Retinal pigment epithelial cell (primary cell): ENCODE data around the gene SPATA45.

Experiments used
- DNase-seq: peaks from one replicate; pipeline ENCODE4 v3.0.0-alpha.2; 2010; ENCODE audit warnings: low read depth
- H3K4me3 ChIP-seq: 2 replicates; pipeline ENCODE4 v1.5.1; 2011; ENCODE audit warnings: mild to moderate bottlenecking, low read length, control low read depth, moderate library complexity
- TF ChIP-seq, protein P1 (sequence below): conservative IDR thresholded peaks from 2 replicates; pipeline ENCODE4 v1.5.1; 2011; ENCODE audit warnings: low read depth, low read length, control low read depth, inconsistent platforms

Gene SPATA45

DNA sequence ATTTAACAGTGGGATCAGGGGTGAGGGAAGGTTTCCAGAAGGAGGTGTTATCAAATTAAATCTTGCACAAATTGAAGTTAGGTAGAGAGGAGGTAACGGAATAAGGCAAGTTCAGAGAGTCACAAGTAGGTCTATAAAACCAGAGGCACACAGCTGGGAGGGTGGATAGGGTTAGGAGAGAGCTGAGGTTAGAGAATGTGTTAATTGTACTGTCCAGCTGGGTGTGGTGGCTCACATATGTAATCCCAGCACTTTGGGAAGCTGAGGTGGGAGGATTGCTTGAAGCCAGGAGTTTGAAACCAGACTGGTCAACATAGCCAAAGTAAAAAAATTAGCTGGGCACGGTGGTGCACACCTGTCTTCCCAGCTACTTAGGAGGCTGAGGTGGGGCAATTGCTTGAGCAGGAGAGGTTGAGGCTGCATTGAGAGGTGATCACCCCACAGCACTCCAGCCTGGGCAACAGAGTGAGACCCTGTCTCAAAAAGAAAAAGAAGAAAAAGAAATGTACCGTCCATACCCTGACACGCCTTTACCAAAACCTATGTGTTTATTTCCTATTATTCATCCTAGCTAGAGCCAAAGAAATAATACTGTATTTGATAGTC is 20.2 kb downstream of the SPATA45 start:
- H3K4me3 ChIP-seq, result no peak overlapping the region
- DNase-seq, result no peak
- TF ChIP-seq, protein P1, sequence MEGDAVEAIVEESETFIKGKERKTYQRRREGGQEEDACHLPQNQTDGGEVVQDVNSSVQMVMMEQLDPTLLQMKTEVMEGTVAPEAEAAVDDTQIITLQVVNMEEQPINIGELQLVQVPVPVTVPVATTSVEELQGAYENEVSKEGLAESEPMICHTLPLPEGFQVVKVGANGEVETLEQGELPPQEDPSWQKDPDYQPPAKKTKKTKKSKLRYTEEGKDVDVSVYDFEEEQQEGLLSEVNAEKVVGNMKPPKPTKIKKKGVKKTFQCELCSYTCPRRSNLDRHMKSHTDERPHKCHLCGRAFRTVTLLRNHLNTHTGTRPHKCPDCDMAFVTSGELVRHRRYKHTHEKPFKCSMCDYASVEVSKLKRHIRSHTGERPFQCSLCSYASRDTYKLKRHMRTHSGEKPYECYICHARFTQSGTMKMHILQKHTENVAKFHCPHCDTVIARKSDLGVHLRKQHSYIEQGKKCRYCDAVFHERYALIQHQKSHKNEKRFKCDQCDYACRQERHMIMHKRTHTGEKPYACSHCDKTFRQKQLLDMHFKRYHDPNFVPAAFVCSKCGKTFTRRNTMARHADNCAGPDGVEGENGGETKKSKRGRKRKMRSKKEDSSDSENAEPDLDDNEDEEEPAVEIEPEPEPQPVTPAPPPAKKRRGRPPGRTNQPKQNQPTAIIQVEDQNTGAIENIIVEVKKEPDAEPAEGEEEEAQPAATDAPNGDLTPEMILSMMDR, result no peak

DNA sequence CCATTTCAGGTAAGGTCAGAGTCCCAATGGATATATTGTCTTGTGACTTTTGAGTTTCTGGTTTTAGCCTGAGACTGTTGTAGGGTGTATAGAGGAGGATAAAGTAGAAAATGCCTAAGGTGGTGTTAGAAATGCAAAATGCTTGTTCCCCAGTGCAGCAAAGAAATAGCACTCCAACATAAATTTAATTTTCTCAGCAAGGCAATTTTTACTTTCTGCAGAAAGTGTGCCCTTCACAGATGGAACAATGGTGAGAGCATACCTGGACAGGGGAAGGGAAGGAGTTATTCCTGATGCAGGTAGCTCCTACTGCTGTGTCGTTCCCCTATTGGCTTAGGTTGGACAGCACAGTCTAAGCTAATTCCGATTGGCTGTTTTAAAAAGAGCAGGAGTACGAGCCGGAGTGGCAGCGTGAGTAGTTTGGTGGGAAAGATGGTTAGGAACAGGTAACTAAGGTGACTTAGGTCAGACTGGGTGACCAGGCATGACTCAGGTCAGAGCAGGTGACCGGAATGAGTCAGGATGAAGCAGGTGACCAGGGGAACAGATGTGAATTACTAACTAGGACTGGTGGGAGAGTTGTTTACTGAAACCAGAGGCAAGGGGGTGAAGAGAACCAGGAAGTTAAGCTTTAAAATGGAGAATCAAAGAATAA is 21.5 kb downstream of the SPATA45 start:
- TF ChIP-seq, protein P1, result no peak
- H3K4me3 ChIP-seq, result no peak overlapping the region
- DNase-seq, result no peak

DNA sequence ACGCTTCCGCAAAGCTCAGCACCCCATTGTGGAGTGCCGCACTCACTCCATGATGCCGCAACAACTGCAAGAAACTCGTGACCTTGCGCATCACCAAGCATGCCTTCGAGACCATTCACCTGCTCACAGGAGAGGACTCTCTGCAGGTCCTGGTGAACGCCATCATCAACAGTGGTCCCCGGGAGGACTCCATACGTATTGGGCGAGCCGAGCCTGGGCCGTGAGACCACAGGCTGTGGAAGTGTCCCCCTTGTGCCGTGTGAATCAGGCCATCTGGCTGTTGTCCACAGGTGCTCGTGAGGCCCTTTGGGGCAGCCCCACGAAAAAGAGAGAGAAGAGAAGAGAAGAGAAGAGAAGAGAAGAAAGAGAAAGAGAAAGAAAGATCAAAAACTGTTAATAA is 23.2 kb downstream of the SPATA45 start:
- no peak for DNase-seq
- TF ChIP-seq, protein P1, result no peak
- no peak overlapping the region for H3K4me3 ChIP-seq

DNA sequence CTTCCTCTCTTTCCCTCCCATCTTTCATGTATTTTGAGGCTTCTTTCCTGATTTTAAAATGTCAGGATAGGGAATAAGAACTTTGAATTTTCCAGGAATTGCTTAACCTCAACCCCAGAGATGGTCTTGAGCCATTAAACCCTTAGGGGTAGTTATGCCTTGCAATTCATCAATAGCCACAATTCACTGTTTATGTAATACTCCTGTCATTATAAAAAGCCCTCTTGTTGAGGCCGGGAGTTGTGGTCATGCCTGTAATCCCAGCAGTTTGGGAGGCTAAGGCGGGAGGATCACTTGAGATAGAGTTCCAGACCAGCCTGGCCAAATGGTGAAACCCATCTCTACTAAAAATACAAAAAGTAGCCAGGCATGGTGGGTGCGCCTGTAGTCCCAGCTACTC is 24.5 kb downstream of the SPATA45 start:
- DNase-seq, result no peak
- TF ChIP-seq, protein P1, result no peak

DNA sequence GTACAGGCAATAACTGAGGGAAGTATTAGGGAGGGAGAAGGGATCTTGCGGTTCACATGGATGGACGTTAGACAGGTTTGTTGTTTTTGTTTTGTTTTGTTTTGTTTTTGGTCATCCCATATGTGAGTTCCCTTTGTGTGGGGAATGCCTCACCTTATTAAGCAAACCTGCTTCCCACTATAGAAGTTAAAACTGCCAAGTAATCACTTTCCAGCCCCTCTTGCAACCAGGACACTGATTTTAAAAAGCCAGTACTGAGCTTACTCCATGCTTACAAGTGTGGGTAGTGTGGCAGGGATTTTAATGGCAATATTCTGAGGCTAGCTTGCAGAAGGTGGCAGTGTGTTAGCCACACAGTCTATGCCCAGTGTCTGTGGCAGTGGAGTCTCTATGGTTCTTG is 26.5 kb downstream of the SPATA45 start:
- no peak overlapping the region for H3K4me3 ChIP-seq
- TF ChIP-seq, protein P1, result no peak
- DNase-seq, result no peak

More for the DNA sequence above, 24.5 kb downstream of the SPATA45 start:
- H3K4me3 ChIP-seq, result no peak overlapping the region

DNA sequence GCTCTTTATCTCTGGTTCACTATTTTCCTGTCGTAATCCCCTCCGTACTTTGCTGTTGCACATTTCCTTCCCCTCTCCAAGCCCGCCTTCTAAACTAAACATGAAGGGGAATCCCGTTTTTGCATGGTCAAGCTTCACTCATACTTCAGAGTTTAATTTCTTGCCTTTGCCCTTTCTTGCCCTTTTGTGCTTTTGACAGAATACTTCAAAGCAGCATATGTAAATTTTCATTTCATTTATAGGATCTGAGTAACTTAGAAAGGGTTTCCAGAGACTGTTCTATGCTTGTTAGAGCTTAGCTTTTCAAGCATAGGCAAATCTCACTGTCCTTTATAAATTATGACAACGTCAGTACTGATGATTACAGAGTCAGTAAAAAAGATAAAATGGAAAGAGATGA is 27.7 kb downstream of the SPATA45 start:
- TF ChIP-seq, protein P1, result no peak
- no peak for DNase-seq
- H3K4me3 ChIP-seq, result no peak overlapping the region

DNA sequence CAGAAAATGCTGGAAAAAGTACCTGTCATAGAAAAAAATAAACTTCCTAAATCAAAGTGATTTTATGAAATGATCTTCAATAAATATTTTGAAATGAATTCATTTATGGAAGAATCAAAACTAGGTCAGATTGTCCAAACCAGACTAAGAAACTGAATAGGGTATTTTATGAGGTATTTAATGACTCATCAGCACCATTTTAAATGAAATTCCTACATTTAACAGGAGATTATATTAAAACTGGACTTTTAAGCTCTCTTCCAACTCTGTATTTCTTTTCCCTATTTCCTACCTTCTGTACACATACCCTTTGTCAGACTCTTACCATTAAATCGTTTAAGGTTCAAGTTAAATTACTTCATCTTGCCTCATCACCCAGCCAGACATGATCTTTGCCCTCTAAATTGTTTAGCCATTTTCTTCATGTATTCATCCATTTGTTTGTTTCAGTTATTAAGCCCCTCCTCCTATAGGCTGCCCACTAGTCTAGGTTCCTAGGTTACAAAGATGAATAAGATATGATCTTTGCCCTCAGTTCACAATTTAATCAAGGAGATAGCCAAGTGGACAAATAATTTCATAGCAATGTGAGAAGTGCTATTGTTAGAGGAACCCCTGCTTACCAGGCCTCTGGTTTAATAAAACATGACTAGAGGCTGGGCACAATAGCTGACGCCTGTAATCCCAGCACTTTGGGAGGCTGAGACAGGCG is 30.7 kb downstream of the SPATA45 start:
- DNase-seq, result no peak
- no peak overlapping the region for H3K4me3 ChIP-seq
- TF ChIP-seq, protein P1, result no peak
